ENCODE results near the gene EEPD1.

DNA sequence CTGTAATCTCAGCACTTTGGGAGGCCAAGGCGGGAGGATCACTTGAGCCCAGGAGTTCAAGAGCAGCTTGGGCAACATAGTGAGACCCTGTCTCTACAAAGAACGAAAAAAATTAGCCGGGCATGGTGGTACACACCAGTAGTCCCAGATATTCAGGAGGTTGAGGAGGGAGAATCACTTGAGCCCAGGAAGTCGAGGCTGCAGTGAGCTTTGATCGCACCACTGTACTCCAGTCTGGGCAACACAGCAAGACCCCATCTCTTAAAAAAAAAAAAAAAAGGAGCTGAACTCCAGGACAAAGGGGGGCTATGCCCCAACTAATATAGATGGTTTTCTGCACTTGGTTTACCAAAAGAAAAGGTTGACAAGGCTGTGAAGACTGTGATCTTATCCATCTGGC is 135.4 kb downstream of the EEPD1 start:
- TF ChIP-seq, protein P1, sequence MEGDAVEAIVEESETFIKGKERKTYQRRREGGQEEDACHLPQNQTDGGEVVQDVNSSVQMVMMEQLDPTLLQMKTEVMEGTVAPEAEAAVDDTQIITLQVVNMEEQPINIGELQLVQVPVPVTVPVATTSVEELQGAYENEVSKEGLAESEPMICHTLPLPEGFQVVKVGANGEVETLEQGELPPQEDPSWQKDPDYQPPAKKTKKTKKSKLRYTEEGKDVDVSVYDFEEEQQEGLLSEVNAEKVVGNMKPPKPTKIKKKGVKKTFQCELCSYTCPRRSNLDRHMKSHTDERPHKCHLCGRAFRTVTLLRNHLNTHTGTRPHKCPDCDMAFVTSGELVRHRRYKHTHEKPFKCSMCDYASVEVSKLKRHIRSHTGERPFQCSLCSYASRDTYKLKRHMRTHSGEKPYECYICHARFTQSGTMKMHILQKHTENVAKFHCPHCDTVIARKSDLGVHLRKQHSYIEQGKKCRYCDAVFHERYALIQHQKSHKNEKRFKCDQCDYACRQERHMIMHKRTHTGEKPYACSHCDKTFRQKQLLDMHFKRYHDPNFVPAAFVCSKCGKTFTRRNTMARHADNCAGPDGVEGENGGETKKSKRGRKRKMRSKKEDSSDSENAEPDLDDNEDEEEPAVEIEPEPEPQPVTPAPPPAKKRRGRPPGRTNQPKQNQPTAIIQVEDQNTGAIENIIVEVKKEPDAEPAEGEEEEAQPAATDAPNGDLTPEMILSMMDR (IDR thresholded peaks at IDR 0.05), result no peak
- TF ChIP-seq EZH2 (IDR thresholded peaks at IDR 0.05), result no peak

Measured in neural progenitor cell (in vitro differentiated cells).